Right kidney (tissue), 1 donor: Measurements from ENCODE around the gene GPER1.
A peak's percentile ranks its signal among the peaks of the same experiment; 100 is the strongest.
"Not testable (repeated sequence)": the region's sequence is repeated elsewhere in the genome, so short reads cannot be mapped to it uniquely, and the experiment has no call there.

Experiments
- DNase-seq: peaks from one replicate; pipeline ENCODE4 v3.0.0-alpha.2; 2016

Gene GPER1

GRCh38 chr7:1068013-1068412 is 19.9 kb upstream of the GPER1 start:
- no peak for DNase-seq

GRCh38 chr7:1068619-1069018 is 19.3 kb upstream of the GPER1 start:
- DNase-seq = no peak

- no peak for DNase-seq
Observed at GRCh38 chr7:1070544-1071011, 17.3 kb upstream of the GPER1 start.

- no peak for DNase-seq
Observed at GRCh38 chr7:1071731-1072254, 16.1 kb upstream of the GPER1 start.

GRCh38 chr7:1073142-1073977 is 14.6 kb upstream of the GPER1 start:
- DNase-seq = peak; percentile 67

- DNase-seq = not testable (repeated sequence)
Observed at GRCh38 chr7:1074018-1074417, 13.9 kb upstream of the GPER1 start.

- DNase-seq = no peak
Observed at GRCh38 chr7:1074593-1075431, 13.1 kb upstream of the GPER1 start.

GRCh38 chr7:1076184-1077072 is 11.5 kb upstream of the GPER1 start:
- DNase-seq = no peak

GRCh38 chr7:1078519-1078918 is 9.4 kb upstream of the GPER1 start:
- no peak for DNase-seq

- no peak for DNase-seq
Observed at GRCh38 chr7:1078985-1079384, 8.9 kb upstream of the GPER1 start.

- DNase-seq = no peak
Observed at GRCh38 chr7:1079546-1079945, 8.4 kb upstream of the GPER1 start.

GRCh38 chr7:1080252-1080920 is 7.5 kb upstream of the GPER1 start:
- DNase-seq = no peak

GRCh38 chr7:1080921-1081255 is 7.0 kb upstream of the GPER1 start:
- no peak for DNase-seq

GRCh38 chr7:1081336-1081735 is 6.6 kb upstream of the GPER1 start:
- DNase-seq = no peak

- peak; percentile 48 for DNase-seq
Observed at GRCh38 chr7:1081931-1082401, 5.9 kb upstream of the GPER1 start.

- no peak for DNase-seq
Observed at GRCh38 chr7:1083729-1084657, 3.9 kb upstream of the GPER1 start.

- no peak for DNase-seq
Observed at GRCh38 chr7:1085266-1085665, 2.6 kb upstream of the GPER1 start.

GRCh38 chr7:1085910-1086421 is 1.9 kb upstream of the GPER1 start:
- DNase-seq = no peak

- DNase-seq = peak; percentile 89
Observed at GRCh38 chr7:1086588-1087464, 1.1 kb upstream of the GPER1 start.
